Activated T-cell treated with anti-CD3 and anti-CD28 coated beads, Interleukin-2, amount 50 U/mL, for 24 hours (primary cell): ENCODE results near the gene CCDC142.
"Not testable (repeated sequence)": the region's sequence is repeated elsewhere in the genome, so short reads cannot be mapped to it uniquely, and the experiment has no call there.

Experiments used
- DNase-seq: peaks from one replicate; pipeline ENCODE4 v3.0.0-alpha.2; 2020
- H3K27ac Mint-ChIP-seq: 2 replicates; pipeline ENCODE4 v1.8.0; 2020; ENCODE audit warnings: mild to moderate bottlenecking, mixed read lengths
- H3K27me3 Mint-ChIP-seq: 2 replicates; pipeline ENCODE4 v1.8.0; 2020; ENCODE audit warnings: mixed read lengths
- H3K36me3 Mint-ChIP-seq: 2 replicates; pipeline ENCODE4 v1.8.0; 2020; ENCODE audit warnings: low read depth, mixed read lengths
- H3K4me1 Mint-ChIP-seq: 2 replicates; pipeline ENCODE4 v1.8.0; 2020; ENCODE audit warnings: low read depth, mixed read lengths
- H3K4me3 Mint-ChIP-seq: 2 replicates; pipeline ENCODE4 v1.8.0; 2020; ENCODE audit warnings: mild to moderate bottlenecking, moderate library complexity, mixed read lengths
- H3K9me3 Mint-ChIP-seq: 2 replicates; pipeline ENCODE4 v1.8.0; 2020; ENCODE audit warnings: mixed read lengths

The CCDC142 gene

DNA sequence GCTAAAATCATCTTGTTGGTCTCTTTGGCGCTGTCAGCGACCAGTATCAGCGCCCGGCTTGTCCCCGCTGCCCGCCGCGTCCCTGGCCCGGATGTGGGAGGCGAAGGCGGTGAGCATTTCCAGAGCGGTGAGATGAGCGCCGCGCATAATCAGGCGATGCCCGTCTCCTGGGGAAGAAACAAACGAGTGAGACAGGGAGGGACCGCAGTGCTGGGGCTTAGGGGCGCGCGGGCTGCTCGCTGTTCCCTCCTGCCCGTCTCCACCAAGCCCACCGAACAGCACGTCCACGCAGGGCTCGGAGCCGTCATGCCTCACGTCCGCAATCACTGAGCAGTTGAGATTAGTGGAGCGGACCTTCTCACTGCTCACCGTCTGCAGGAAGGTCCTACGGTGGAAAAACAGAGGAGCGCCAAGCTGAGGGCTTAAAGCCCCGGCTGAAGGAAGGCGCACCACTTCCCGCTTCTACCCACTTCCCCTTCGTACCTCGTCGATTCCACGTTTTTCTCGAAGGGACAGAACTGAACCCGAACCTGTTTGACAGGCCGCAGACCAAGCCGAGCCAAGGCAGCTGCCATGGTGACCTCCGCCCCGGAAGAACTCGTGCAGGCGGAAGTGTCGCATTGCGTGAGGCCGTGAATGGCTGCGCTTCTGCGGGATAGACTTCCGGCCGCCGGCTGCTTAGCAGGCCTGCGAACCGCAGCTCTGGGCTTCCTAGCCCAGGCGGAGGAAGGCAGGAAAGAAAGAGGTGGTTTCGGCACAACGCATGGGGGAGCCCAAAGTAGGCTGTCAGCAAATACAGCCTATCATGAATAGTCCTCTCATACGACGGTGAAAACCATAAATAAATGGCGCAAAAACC, 10.5 kb downstream of the CCDC142 start, which contains the start of gene MRPL53:
Gene MRPL53, minus strand, starts transcription at position 595 of the 859 bp plus-strand sequence. Its CDS starts 20 bp downstream, at position 575.
- Mint-ChIP-seq H3K27ac (peak within 1 kb of the TSS; percentile 99), H3K36me3 (peaks cover 63% of the 10 kb centered on the region), H3K27me3 (no peaks in the 10 kb centered on the region), H3K9me3 (no peaks in the 10 kb centered on the region), H3K4me1 (peaks cover 26% of the 10 kb centered on the region), H3K4me3 (peak within 1 kb of the TSS; percentile 96)
- peak; percentile 98 for DNase-seq

DNA sequence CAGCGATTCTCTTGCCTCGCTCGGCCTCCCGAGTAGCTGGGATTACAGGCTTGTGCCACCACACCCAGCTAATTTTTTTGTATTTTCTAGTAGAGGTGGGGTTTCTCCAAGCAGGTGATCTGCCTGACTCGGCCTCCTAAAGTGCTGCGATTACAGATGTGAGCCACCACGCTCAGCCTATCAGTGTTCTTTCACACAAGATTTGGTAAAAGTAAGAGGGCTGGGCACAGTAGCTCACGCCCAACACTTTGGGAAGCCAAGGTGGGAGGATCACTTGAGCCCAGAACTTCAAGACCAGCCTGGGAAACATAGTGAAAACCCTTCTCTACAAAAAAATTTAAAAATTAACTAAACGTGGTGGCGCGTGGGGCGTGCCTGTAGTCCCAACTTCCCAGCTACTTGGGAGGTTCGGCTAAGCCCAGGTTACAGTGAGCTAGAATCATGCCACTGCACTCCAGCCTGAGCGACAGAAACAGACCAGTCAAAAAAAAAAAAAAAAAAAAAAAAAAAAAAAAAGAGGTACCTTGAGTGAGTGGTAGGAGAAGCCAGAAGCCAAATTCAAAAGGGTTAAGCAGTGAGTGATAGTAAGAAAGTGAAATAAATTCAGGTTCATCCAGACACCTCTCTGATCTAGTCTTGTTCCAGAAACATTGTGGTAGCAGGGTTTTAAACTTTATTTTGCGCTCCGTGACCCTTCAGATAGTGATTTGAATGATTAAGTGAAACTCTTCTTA, 11.3 kb downstream of the CCDC142 start:
- H3K4me1 Mint-ChIP-seq, result peaks cover 27% of the 10 kb centered on the region
- H3K27me3 Mint-ChIP-seq, result no peaks in the 10 kb centered on the region
- peak overlapping the region; percentile 99 for H3K27ac Mint-ChIP-seq
- no peaks in the 10 kb centered on the region for H3K9me3 Mint-ChIP-seq
- H3K4me3 Mint-ChIP-seq, result peak overlapping the region; percentile 96
- H3K36me3 Mint-ChIP-seq, result peaks cover 55% of the 10 kb centered on the region
- no peak for DNase-seq

DNA sequence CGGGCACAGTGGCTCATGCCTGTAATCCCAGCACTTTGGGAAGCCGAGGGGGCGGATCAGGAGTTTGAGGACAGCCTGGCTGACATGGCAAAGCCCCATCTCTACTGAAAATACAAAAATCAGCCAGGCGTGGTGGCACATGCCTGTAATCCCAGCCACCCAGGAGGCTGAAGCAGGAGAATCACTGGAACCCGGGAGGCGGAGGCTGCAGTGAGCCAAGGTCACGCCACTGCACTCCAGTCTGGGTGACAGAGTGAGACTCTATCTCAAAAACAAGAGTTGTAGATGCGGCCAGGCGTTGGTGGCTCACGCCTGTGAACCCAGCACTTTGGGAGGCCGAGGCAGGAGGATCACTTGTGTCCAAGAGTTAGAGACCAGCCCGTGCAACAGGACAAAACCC, 12.1 kb downstream of the CCDC142 start:
- DNase-seq, H3K9me3 Mint-ChIP-seq, H3K27me3 Mint-ChIP-seq: not testable (repeated sequence)
- H3K27ac Mint-ChIP-seq, result peak overlapping the region; percentile 91
- peaks cover 50% of the 10 kb centered on the region for H3K36me3 Mint-ChIP-seq
- peaks cover 31% of the 10 kb centered on the region for H3K4me1 Mint-ChIP-seq
- H3K4me3 Mint-ChIP-seq, result peak overlapping the region; percentile 56

DNA sequence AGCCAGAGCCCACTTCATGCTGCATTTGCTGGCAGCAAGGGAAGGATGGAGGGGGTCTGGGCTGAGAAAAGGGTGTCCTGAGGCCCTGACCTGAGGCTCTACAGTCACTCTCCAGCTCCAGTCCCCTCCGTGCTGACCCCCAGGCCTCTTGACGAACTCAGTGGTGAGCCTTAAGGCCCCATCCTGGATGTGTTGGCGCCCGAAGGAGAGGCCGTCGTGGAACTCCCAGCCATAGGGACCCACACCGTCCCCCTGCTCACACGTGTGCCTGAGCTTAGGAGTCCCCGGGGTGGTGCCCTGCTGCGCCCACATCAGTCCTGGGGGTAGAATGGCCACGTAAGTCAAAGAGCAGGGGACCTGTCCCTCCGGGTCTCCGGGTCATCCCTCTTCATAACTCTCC, 18.4 kb downstream of the CCDC142 start:
- Mint-ChIP-seq H3K36me3 (peaks cover 54% of the 10 kb centered on the region), H3K27me3 (no peaks in the 10 kb centered on the region)
- DNase-seq, result no peak

DNA sequence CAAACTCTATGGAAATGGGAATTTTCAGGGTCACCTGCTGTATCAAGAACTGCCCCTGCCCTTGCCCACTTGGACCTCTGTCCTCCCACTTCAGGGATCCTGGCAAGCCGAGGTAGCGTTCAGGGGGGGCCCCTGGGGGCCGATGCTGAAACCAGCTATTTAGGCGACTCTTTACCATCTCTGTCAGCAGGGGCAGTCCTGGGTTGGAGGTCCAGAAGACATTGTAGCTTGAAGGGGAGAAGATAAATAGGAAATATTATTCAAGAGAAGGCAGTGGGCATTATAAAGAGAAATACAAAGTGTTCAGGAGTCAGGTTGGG, 20.1 kb downstream of the CCDC142 start:
- Mint-ChIP-seq H3K4me1 (peaks cover 38% of the 10 kb centered on the region), H3K9me3 (no peaks in the 10 kb centered on the region), H3K27me3 (no peaks in the 10 kb centered on the region), H3K4me3 (peak overlapping the region; percentile 99), H3K36me3 (peaks cover 61% of the 10 kb centered on the region), H3K27ac (peak overlapping the region; percentile 73)
- no peak for DNase-seq

More for the DNA sequence above, 18.4 kb downstream of the CCDC142 start:
- Mint-ChIP-seq H3K9me3 (no peaks in the 10 kb centered on the region), H3K27ac (peak overlapping the region; percentile 86), H3K4me3 (peak overlapping the region; percentile 99), H3K4me1 (peaks cover 29% of the 10 kb centered on the region)

DNA sequence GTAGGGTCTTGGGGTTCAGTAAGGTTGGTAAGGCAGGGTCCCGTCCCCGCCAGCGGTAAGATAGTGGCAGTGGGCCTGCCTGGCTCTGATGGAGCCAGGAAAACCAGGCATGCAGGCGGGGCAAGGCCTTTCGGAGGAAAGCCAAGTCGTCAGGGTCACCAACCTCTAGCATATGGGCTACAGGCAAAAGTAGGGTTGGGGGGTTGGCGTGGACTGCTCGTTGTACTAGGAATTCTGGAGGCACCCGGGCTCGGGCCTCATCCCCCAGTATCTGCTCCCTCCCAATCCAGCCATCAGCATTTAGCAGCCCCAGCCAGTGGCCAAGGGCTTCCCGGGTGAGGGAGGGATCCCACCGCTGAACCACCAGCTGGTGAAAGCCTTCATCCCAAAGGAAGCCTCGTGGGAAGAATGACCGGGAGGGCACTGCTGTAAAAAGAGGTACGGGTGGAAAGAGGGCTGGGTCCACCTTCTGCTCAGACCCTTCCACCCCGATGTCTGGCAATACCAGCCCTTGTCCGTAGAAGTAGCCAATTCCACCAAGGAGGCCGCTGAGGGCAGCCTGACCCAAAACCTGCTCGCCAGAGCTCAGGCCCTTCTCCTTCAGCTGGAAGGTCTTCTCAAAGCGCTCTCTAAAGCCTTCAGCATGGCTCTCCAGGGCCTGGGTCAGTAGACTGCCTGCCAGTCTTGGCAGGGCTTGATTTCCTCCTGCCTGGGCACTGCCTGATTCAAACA, 20.6 kb downstream of the CCDC142 start:
- Mint-ChIP-seq H3K36me3 (peaks cover 64% of the 10 kb centered on the region), H3K27me3 (no peaks in the 10 kb centered on the region), H3K4me1 (peaks cover 38% of the 10 kb centered on the region), H3K4me3 (no peak overlapping the region), H3K9me3 (no peaks in the 10 kb centered on the region), H3K27ac (peak overlapping the region; percentile 73)
- DNase-seq, result no peak

DNA sequence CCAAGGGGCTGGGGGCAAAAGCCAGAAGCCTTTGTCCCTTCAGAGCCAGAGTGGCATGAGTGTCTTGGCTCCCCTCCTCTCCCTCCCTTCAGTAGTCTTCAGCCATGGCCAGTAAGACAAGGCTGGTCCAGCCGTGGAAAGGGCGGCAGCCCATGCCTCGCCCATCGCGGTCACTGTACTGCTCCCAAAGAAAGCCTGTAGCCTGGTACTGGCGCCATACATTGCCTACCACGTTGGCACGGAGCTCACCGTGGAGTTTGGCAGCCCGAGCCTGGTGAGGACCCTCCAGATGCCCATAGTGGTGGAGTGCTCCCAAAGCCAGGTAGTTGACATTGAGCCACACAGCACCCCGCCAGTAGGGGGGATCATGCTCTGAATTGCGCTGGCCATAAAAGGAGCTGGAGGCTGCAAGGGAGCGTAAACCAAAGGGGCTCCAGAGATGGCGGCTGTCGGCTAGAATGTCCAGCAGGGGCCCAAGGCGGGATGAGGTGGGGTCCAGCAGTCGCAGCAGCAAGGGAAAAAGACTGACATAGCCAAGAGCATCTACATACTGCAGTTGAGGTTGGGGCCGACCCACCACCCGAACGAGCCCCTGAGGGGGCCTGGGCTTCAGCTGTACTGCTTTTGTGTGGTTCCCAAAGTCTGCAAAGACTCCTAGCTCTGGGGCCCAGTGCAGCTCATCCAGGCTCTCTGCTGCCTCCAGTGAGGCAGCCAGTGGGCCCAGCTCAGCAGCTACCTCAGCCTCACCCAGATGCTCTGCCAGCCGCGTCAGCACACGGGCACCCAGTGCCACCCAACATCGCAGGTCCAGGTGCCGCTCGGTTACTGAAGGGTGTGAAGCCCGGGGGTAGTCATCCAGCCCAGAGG, 21.4 kb downstream of the CCDC142 start:
- Mint-ChIP-seq H3K27me3 (no peaks in the 10 kb centered on the region), H3K36me3 (peaks cover 72% of the 10 kb centered on the region), H3K4me3 (no peak overlapping the region), H3K4me1 (peaks cover 45% of the 10 kb centered on the region), H3K27ac (peak overlapping the region; percentile 52), H3K9me3 (no peaks in the 10 kb centered on the region)
- DNase-seq, result no peak

DNA sequence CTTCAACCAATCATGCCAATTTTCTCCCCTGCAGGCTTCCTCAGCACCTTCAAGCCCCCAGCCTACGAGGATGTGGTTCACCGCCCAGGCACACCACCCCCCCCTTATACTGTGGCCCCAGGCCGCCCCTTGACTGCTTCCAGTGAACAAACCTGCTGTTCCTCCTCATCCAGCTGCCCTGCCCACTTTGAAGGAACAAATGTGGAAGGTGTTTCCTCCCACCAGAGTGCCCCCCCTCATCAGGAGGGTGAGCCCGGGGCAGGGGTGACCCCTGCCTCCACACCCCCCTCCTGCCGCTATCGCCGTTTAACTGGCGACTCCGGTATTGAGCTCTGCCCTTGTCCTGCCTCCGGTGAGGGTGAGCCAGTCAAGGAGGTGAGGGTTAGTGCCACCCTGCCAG, 22.6 kb downstream of the CCDC142 start:
- not testable (repeated sequence) for H3K4me3 Mint-ChIP-seq, DNase-seq, H3K9me3 Mint-ChIP-seq, H3K27me3 Mint-ChIP-seq
- Mint-ChIP-seq H3K27ac (peak overlapping the region; percentile 97), H3K36me3 (peaks cover 75% of the 10 kb centered on the region), H3K4me1 (peaks cover 54% of the 10 kb centered on the region)

DNA sequence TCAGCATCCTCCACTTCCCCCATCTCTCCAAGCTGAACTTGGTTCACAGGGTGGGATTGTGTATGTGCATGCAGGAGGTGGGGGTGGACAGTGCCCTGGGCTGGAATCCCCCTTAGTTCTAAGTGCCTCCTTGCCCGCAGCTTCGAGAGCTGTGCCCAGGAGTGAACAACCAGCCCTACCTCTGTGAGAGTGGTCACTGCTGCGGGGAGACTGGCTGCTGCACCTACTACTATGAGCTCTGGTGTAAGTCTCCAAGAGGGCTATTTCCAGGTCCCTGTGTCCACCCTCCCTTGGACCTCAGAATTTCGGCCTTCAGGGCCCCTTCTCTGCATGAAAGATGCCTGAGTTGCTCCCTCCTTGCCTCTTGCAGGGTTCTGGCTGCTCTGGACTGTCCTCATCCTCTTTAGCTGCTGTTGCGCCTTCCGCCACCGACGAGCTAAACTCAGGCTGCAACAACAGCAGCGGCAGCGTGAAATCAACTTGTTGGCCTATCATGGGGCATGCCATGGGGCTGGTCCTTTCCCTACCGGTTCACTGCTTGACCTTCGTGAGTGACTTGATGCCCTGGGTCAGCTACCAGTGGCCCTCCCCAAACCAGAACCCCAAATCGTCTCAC, 23.2 kb downstream of the CCDC142 start:
- not testable (repeated sequence) for H3K27me3 Mint-ChIP-seq, DNase-seq, H3K9me3 Mint-ChIP-seq
- peak overlapping the region; percentile 92 for H3K4me3 Mint-ChIP-seq
- peaks cover 76% of the 10 kb centered on the region for H3K36me3 Mint-ChIP-seq
- peak overlapping the region; percentile 97 for H3K27ac Mint-ChIP-seq
- peaks cover 58% of the 10 kb centered on the region for H3K4me1 Mint-ChIP-seq

DNA sequence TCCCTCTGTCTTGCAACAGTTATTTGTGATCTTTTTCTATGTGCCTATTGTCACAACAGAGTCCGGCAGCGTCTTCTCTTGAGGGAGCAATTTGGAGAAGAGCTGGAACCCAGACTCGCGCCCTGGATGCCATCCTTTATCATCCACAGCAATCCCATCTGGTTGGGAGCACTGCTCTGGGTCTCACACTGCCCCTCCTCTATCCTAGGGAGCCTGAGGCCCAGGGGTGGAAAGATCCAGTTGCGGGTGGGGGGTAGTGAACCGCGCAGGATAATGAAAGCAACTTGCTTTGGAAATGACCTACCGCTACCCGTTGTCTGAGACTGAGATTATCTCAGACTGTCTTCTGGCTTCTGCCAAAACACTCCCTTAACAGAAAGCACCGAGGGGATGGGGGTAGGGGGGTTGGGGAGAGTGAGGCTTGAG, 23.8 kb downstream of the CCDC142 start:
- peak overlapping the region; percentile 97 for H3K27ac Mint-ChIP-seq
- H3K4me1 Mint-ChIP-seq, result peaks cover 59% of the 10 kb centered on the region
- peaks cover 70% of the 10 kb centered on the region for H3K36me3 Mint-ChIP-seq
- H3K27me3 Mint-ChIP-seq, result no peaks in the 10 kb centered on the region
- H3K4me3 Mint-ChIP-seq, result peak overlapping the region; percentile 92
- H3K9me3 Mint-ChIP-seq, result no peaks in the 10 kb centered on the region
- DNase-seq, result no peak

DNA sequence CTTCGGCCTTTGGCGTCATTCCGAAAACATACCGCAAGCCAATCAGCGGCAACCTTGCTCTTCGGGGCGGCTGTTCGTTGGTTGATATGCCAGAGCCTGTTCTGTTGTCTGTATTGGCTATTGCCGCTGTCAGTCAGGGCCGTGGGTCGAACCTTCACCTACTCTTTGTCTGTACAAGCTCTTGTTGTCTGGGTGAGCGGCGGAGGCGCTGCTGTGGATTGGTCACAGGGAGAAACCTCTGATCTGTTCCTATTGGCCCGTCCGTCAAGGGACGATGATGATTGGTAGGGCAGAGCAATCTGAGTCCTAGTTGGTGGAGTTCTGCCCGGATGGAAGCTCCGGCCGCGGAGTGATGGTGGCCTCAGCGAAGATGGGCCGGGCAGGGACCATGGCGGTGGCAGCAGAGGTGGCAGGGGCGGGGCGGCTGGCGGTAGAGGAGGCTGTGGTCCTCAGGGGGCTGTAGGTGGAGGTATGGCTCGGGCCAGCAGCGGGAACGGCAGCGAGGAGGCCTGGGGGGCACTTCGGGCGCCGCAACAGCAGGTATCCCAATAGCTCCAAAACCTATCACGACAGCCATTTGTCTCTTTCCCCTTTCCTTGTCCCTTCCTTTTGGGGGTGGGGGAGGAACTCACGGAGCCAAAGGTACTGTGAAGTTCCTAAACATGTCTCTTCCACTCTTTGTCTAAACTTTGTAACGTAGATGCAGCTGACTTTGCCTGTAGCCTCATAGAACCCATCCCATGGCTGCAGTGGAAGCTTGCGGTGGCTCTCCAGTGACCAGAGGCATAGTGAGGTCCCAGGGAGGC, 24.5 kb downstream of the CCDC142 start, which contains the start of gene WBP1:
Gene WBP1, plus strand, starts transcription at position 307 of the 806 bp plus-strand sequence. Its CDS starts 165 bp downstream, at position 472.
- DNase-seq, result peak; percentile 96
- no peaks in the 10 kb centered on the region for H3K9me3 Mint-ChIP-seq
- peak within 1 kb of the TSS; percentile 97 for H3K27ac Mint-ChIP-seq
- H3K4me3 Mint-ChIP-seq, result peak within 1 kb of the TSS; percentile 92
- H3K4me1 Mint-ChIP-seq, result peaks cover 56% of the 10 kb centered on the region
- no peaks in the 10 kb centered on the region for H3K27me3 Mint-ChIP-seq
- H3K36me3 Mint-ChIP-seq, result peaks cover 67% of the 10 kb centered on the region

DNA sequence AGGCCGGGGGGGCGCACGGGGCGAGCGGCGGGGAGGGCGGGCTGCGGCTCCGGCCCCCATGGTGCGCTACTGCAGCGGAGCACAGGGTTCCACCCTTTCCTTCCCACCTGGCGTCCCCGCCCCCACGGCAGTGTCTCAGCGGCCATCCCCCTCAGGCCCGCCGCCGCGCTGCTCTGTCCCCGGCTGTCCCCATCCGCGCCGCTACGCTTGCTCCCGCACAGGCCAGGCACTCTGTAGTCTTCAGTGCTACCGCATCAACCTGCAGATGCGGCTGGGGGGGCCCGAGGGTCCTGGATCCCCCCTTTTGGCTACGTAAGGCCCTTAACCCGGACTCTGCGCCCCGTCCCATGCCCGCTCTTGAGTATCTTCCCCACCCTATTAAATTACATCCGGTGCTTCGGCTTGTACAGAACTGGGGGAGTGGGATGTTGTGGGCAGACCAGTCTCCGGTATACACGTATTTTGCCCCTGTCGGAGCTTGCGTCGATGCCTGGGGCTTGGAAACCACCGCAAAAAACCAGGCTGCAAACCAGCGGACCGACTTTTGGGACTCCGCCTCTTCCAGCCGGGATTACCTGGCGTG, 25.2 kb downstream of the CCDC142 start:
- H3K27me3 Mint-ChIP-seq, result no peaks in the 10 kb centered on the region
- peaks cover 60% of the 10 kb centered on the region for H3K36me3 Mint-ChIP-seq
- peak overlapping the region; percentile 97 for H3K27ac Mint-ChIP-seq
- peak overlapping the region; percentile 92 for H3K4me3 Mint-ChIP-seq
- no peaks in the 10 kb centered on the region for H3K9me3 Mint-ChIP-seq
- peak; percentile 89 for DNase-seq
- peaks cover 56% of the 10 kb centered on the region for H3K4me1 Mint-ChIP-seq
